Body of pancreas (tissue), 4 donors: ENCODE measurements around the gene KIAA0825. TPM values are rescaled to one million over a fixed set of nuclear protein-coding genes. Genes with fewer than 3 reads are reported as not detected.

ENCODE experiments used
- ATAC-seq: fragments of 150-250 bp; one replicate; pipeline ENCODE4 v1.9.1; 2016
- DNase-seq, 4 donors: peaks; one replicate each; pipeline ENCODE4 v3.0.0-alpha.2; 2019
- H3K27ac ChIP-seq, 4 donors: fragments of 200-600 bp; sonication (generic); 1 replicate in 3 of 4; 2 replicates in 1 of 4; pipeline versions ENCODE4 v1.5.1 to v1.6.1; 2016 to 2019; ENCODE audit warnings: mild to moderate bottlenecking in 1 of 4, mixed read lengths in 1 of 4, moderate library complexity in 1 of 4
- H3K27me3 ChIP-seq, 2 donors: fragments of 200-600 bp; sonication (generic); one replicate each; pipeline ENCODE4 v1.6.0; 2016; ENCODE audit warnings: mild to moderate bottlenecking in 1 of 2
- H3K36me3 ChIP-seq, 2 donors: fragments of 200-600 bp; sonication (generic); replicated peaks in 1 of 2; 2 replicates each; pipeline ENCODE4 v1.5.1; 2016; ENCODE audit warnings: low read depth in 2 of 2; ENCODE audit not compliant: insufficient read depth in 1 of 2
- H3K4me1 ChIP-seq: fragments of 200-600 bp; sonication (generic); one replicate; pipeline ENCODE4 v1.6.0; 2016
- H3K4me3 ChIP-seq, 2 donors: fragments of 200-600 bp; sonication (generic); 1 replicate in 1 of 2; 2 replicates in 1 of 2; pipeline ENCODE4 v1.5.1; 2016 to 2019
- H3K9me3 ChIP-seq, 3 donors: fragments of 200-600 bp; sonication (generic); 1 replicate in 2 of 3; 2 replicates in 1 of 3; pipeline ENCODE4 v1.5.1; 2016
- CTCF ChIP-seq, 7 experiments: fragments of 450-650 bp in 4 of 7; fragments of 200-600 bp in 3 of 7; sonication (generic) in 3 of 7; IDR thresholded peaks; one replicate each; pipeline ENCODE4 v1.5.1; 2016 to 2019; ENCODE audit warnings: antibody characterized with exemption in 7 of 7
- POLR2A ChIP-seq, 3 donors: fragments of 450-650 bp; IDR thresholded peaks; one replicate each; pipeline ENCODE4 v1.6.1; 2016; ENCODE audit warnings: antibody characterized with exemption in 3 of 3, mild to moderate bottlenecking in 2 of 3
- WGBS, 2 donors: methylation state at CpG; one replicate each; pipeline ENCODE4 v1.1.5; 2017; 5-methylcytosine and 5-hydroxymethylcytosine counted together
- intact Hi-C: fragments of 100-400 bp; cut with DNase I; formaldehyde crosslinking; loops from one replicate; pipeline ENCODE4 v1.15.1; 2023
- total RNA-seq, 2 donors: library from RNA; depleted of rRNA; stranded (reverse); fragments of >200 nt; gene quantifications; one replicate each; pipeline ENCODE4 v1.1.0, GENCODE V29; 2016

Gene KIAA0825
- total RNA-seq, 2 donors from 2014 or later, result 5.7 to 6.6 TPM

- no peaks in the 10 kb centered on the region for H3K27me3 ChIP-seq
- no peaks in the 10 kb centered on the region for H3K4me1 ChIP-seq
- H3K36me3 ChIP-seq, result no peaks in the 10 kb centered on the region
- TF ChIP-seq CTCF (IDR thresholded peaks at IDR 0.05), result no peak
- TF ChIP-seq POLR2A (IDR thresholded peaks at IDR 0.05), result no peak
- ATAC-seq (no peak), DNase-seq (no peak)
- WGBS, 2 donors, result 31 to 45% methylated on average over 1 of the region's 1 CpG
- H3K27ac ChIP-seq, result no peak overlapping the region
- no peak overlapping the region for H3K4me3 ChIP-seq
- H3K9me3 ChIP-seq, result no peaks in the 10 kb centered on the region
- intact Hi-C loops, result no loop called here
Observed at GRCh38 chr5:94415798-94416197, 202.6 kb downstream of the KIAA0825 start.

- no peaks in the 10 kb centered on the region for H3K9me3 ChIP-seq
- H3K36me3 ChIP-seq, result no peaks in the 10 kb centered on the region
- 90 to 100% methylated on average over 1 of the region's 1 CpG for WGBS, 2 donors
- ATAC-seq (no peak), DNase-seq (no peak)
- no peak for TF ChIP-seq POLR2A (IDR thresholded peaks at IDR 0.05)
- TF ChIP-seq CTCF (IDR thresholded peaks at IDR 0.05), result no peak
- H3K4me3 ChIP-seq, result no peak overlapping the region
- H3K27ac ChIP-seq, result no peak overlapping the region
- no peaks in the 10 kb centered on the region for H3K4me1 ChIP-seq
- intact Hi-C loops, result no loop called here
- no peaks in the 10 kb centered on the region for H3K27me3 ChIP-seq
Observed at GRCh38 chr5:94409440-94409839, 209.0 kb downstream of the KIAA0825 start.

GRCh38 chr5:94407023-94407422, 211.4 kb downstream of the KIAA0825 start:
- Histone ChIP-seq H3K27ac (no peak overlapping the region), H3K27me3 (no peaks in the 10 kb centered on the region), H3K36me3 (no peaks in the 10 kb centered on the region), H3K9me3 (no peaks in the 10 kb centered on the region), H3K4me1 (no peaks in the 10 kb centered on the region), H3K4me3 (no peak overlapping the region)
- intact Hi-C loops, result no loop called here
- ATAC-seq (no peak), DNase-seq (no peak)
- WGBS, 2 donors, result 96 to 99% methylated on average over 4 of the region's 4 CpGs
- TF ChIP-seq CTCF (IDR thresholded peaks at IDR 0.05) (no peak), POLR2A (IDR thresholded peaks at IDR 0.05) (no peak)

GRCh38 chr5:94403483-94403882, 214.9 kb downstream of the KIAA0825 start:
- no peaks in the 10 kb centered on the region for H3K27me3 ChIP-seq
- no peak for DNase-seq
- TF ChIP-seq CTCF (IDR thresholded peaks at IDR 0.05), result no peak
- TF ChIP-seq POLR2A (IDR thresholded peaks at IDR 0.05), result no peak
- H3K36me3 ChIP-seq, result no peaks in the 10 kb centered on the region
- H3K27ac ChIP-seq, result no peak overlapping the region
- no peaks in the 10 kb centered on the region for H3K4me1 ChIP-seq
- H3K9me3 ChIP-seq, result no peaks in the 10 kb centered on the region
- no peak overlapping the region for H3K4me3 ChIP-seq
- 88 to 97% methylated on average over 5 of the region's 5 CpGs for WGBS, 2 donors
- no peak for ATAC-seq
- intact Hi-C loops, result no loop called here

- no peak for TF ChIP-seq CTCF (IDR thresholded peaks at IDR 0.05)
- TF ChIP-seq POLR2A (IDR thresholded peaks at IDR 0.05), result no peak
- DNase-seq (no peak), ATAC-seq (no peak)
- no peak overlapping the region for H3K27ac ChIP-seq
- intact Hi-C loops, result no loop called here
- H3K36me3 ChIP-seq, result no peaks in the 10 kb centered on the region
- H3K4me1 ChIP-seq, result no peaks in the 10 kb centered on the region
- no peaks in the 10 kb centered on the region for H3K9me3 ChIP-seq
- WGBS, 2 donors, result 92 to 95% methylated on average over 3 of the region's 3 CpGs
- H3K27me3 ChIP-seq, result no peaks in the 10 kb centered on the region
- H3K4me3 ChIP-seq, result no peak overlapping the region
Observed at GRCh38 chr5:94402096-94402495, 216.3 kb downstream of the KIAA0825 start.
